GM19025 (cell line): ENCODE data around the gene CDKAL1.
"Not testable (repeated sequence)": the region's sequence is repeated elsewhere in the genome, so short reads cannot be mapped to it uniquely, and the experiment has no call there.

Source experiments
- ATAC-seq: cut with Tn5 transposase; IDR thresholded peaks from one replicate; pipeline ENCODE4 v1.9.1; 2021; ENCODE audit warnings: mild to moderate bottlenecking, low read depth, moderate library complexity; ENCODE audit not compliant: unreplicated experiment

The CDKAL1 gene

DNA sequence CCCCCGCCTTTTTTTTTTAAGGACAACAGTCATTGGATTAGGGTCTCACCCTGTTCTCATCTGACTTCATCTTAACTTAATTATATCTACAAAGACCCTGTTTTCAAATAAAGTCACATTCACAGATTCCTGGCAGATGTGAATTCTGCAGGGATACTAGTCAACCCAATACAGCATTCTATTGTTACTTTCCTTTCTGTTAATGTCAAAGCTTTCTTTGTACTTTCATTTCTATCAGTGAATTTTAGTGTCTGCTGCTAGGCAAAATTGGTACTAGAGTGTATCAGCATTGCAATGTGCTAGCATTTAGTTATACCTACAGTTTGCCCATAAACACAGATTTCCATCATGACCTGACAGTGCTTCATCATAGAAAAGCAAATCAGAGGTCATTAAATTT is 281.9 kb downstream of the CDKAL1 start:
- ATAC-seq = no peak

DNA sequence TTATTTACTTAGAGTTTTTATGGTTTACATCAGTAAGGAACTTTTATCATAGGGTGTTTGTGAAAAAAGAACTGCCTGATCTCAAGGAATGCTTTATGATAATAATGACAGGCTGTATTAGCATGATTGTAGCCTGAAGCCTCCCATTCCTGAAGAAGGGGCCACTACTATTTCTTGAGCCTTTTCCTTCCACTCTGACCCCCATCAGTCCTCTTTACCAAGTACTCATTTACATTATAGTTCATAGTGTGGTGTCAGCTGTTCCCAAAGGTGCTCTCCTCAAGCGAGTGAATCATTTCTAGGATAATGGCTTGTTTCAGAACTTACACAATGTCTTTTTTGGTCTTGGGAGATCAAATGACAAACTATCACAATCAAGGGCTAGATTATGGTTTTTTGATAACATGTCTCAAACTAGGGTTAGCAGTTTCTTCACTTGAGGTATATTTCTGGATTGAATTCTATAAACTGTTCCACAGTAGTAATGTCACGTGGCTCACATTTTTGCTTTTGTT is 283.6 kb downstream of the CDKAL1 start:
- no peak for ATAC-seq

DNA sequence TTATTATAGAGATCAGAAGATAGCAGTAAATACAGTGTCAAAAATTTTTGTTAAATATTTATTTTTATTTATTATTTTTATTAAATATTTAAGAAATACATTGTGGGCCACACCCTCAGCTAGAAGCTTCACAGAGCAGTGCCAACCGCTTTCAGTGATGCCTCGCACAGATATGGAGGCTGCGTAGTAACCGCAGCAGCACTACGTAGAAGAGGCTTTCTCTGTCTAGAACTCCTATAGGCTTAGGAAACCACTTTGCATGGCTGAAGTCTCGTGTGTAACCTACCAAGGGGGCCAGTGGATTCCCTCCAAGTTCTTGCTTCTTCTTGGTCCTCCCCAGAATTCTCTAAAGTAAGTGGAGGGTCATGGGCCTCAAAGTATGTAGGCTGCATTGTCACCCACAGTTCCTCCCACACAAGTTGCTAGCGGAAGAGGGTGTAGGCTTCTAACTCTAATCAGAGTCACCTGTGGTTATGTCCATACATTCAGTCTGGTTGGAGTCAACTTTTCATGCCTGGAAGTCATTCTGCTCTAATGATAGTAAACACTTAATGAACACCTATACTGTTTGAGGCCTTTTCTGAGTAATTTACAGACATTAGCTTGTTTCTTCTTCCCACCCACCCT is 285.6 kb downstream of the CDKAL1 start:
- ATAC-seq = no peak

GRCh38 chr6:20826378-20826777 is 292.1 kb downstream of the CDKAL1 start:
- ATAC-seq = no peak

GRCh38 chr6:20827798-20828197 is 293.5 kb downstream of the CDKAL1 start:
- no peak for ATAC-seq

GRCh38 chr6:20830576-20830975 is 296.3 kb downstream of the CDKAL1 start:
- no peak for ATAC-seq

DNA sequence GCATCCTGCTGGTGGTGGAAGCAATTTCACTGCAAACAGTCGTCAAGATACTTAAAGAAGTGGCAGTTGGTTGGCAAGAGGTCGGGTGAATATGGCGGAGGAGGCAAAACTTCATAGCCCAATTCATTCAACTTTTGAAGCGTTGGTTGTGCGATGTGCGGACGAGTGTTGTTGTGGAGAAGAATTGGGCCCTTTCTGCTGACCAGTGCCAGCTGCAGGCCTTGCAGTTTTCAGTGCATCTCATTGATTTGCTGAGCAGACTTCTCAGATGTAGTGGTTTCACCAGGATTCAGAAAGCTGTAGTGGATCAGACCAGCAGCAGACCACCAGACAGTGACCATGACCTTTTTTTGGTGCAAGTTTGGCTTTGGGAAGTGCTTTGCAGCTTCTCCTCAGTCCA is 297.0 kb downstream of the CDKAL1 start:
- ATAC-seq = not testable (repeated sequence)

DNA sequence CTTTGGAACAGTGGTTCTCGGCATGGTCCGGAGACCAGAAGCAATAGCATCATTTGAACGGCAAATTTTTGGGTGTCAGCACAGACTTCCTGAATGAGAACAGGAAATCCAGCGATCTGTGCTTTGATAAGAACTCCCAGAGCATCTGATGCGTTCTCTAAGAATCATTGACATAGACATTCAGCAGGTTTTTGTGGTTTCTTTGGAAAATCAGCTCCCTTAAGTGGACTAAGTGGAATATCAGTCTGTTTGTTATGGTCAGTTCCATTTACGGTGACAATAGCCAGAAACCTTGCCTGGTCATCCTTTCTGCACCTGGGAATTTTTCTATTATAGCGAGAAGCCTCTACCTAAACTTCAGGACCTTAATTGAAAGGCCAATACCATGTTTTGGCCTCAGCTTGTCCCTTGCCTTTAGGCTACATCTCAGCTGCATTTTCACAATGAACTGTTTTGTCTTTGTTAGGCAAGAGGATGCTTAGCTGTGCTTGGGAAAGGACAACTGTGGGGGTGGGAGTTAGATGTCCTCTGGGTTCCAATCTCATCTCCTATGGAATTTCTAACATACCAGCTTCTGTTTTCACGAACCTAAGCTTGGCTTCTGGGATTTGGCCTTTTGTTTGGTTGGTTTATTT is 299.7 kb downstream of the CDKAL1 start:
- no peak for ATAC-seq

DNA sequence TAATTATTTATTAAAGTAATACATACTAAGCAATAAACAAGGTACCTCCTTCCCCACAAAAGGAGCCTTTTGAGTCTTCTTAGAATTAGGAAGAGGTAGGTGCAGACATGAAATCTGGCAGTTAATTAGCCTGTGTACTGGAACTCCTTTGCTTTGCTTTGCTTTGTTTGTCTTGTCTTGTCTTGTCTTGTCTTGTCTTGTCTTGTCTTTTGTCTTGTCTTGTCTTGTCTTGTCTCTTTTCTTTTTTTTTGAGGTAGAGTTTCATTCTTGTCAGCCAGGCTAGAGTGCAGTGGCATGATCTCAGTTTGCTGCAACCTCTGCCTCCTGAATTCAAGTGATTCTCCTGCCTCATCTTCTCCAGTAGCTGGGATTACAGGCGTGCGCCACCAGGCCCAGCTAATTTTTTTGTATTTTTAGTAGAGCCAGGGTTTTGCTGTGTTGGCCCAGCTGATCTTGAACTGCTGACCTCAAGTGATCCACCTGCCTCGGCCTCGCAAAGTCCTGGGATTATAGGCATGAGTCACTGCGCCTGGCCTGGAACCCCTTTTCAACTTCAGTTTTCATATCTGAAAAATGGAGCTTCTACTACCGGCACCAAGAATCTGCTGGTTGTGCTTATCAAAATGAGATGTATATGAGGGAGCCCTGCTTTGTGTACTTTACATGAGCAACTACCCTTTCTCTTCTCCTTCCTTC is 301.2 kb downstream of the CDKAL1 start:
- ATAC-seq = no peak

- no peak for ATAC-seq
These were observed 302.9 kb downstream of the CDKAL1 start for GRCh38 chr6:20837189-20837588.

DNA sequence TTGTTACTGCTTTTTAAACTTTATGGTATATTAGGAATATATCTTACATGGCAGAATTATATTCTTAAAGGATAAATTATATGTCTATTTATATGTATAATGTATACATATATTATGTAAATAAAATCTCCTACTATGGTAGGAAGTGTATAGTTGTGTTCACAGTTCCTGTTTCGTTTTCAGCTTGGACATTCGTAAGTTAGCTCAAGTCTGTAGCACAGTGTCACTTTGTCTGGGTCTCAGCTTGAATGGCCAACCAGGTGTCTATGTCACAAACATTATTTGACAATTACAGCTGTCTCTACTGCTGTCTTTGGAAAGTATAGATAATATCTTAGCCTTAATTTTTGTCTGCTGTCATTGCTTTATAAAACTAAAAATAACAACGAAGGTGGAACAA is 303.9 kb downstream of the CDKAL1 start:
- no peak for ATAC-seq

- no peak for ATAC-seq
These were observed 305.4 kb downstream of the CDKAL1 start for GRCh38 chr6:20839630-20840029.

DNA sequence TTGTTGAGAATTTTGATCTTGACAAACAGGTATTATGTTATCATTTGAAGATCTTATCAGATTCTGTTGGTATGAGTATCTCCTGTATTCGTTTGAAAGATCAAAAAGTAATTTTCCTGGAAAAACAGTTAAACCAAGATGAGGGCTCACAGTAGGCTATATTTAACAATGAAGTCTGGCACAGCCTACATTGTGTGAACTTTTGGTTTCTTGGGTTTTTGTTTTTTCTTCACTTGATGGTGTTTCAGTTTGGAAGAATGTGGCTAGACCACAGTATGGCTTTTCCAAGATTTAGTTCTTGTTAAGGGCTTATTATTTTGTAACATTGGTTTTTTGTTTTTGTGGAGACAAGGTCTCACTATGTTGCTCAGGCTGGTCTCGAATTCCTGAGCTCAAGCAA is 306.4 kb downstream of the CDKAL1 start:
- no peak for ATAC-seq

GRCh38 chr6:20841806-20842205 is 307.5 kb downstream of the CDKAL1 start:
- no peak for ATAC-seq

DNA sequence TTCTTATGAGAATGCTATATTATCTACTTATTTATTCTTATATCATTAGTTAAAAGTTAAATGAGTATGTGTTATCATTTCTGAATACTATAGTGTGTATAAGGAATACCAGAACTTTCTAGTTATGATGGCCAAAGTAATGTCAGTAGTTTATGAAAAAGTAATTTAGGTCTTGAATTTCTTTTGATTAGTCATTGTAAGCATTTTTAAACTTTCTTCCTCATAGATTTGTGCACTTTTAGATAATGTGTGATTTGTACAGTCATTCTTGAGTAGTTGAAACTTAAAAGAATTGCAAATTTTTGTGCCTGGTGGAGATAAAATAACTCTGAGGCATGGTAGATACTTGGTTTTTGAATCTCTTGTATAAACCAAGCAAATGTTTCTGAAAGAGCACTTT is 311.3 kb downstream of the CDKAL1 start:
- ATAC-seq = no peak

DNA sequence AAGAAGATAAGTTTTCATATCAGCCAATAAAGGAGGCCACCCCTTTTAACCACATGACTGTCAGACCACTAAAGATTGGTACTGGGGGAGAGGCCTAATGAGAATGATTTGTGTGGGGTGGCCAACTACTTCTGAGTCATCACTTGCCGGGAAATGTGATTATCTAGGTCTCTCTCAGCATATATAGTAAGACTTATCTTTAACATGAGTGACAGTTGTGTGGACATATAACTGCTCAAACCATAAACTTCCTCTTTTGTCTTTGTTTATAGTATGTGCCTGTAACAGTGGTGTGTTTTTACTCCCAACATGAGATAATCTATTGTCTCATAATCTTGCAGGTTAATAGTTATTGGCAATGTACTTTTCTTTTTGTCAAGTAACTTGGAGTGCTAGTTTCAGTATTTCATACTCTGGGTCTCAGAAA is 312.4 kb downstream of the CDKAL1 start:
- no peak for ATAC-seq

GRCh38 chr6:20847904-20848303 is 313.6 kb downstream of the CDKAL1 start:
- no peak for ATAC-seq

- no peak for ATAC-seq
These were observed 316.6 kb downstream of the CDKAL1 start for GRCh38 chr6:20850686-20851416.

GRCh38 chr6:20851795-20852194 is 317.5 kb downstream of the CDKAL1 start:
- no peak for ATAC-seq

DNA sequence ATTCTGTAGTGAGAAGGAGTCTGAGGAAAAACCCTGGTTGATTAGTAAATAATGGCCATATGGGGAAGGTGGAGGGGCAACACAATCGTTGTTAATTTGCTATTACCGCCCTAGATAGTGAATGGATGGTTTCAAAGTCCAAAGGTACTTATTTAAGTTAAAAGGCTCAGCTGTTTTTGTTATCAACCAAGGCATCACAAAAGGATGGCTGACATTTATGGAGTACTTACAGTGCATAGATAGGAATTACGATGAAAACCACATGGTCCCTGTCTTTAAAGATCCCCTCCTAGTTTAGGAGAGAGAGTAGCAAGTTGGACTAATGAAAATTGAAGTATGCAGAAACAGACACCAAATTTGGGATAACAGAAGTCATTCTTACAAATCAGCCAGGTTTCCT is 319.6 kb downstream of the CDKAL1 start:
- ATAC-seq = no peak

- ATAC-seq = no peak
These were observed 322.5 kb downstream of the CDKAL1 start for GRCh38 chr6:20856681-20857288.
